GM23338 (cell line): Measurements from ENCODE around the gene TMEM239.

Source experiments
- CREB1 ChIP-seq: fragments of 250-450 bp; sonication (Bioruptor Pico); IDR thresholded peaks from 2 replicates; pipeline ENCODE4 v1.5.0; 2020; ENCODE audit warnings: low read depth, mild to moderate bottlenecking, moderate library complexity
- EZH2 ChIP-seq: fragments of 200-600 bp; sonication (generic); IDR thresholded peaks from one replicate; pipeline ENCODE4 v1.8.0; 2017; ENCODE audit warnings: antibody characterized with exemption, mild to moderate bottlenecking, low read depth; ENCODE audit not compliant: unreplicated experiment
- EZH2phosphoT487 ChIP-seq: fragments of 200-600 bp; sonication (generic); IDR thresholded peaks from one replicate; pipeline ENCODE4 v1.8.1; 2018; ENCODE audit warnings: antibody characterized with exemption; ENCODE audit not compliant: unreplicated experiment
- POLR2AphosphoS5 ChIP-seq: IDR thresholded peaks from 2 replicates; pipeline ENCODE4 v1.6.1; 2016; ENCODE audit warnings: antibody characterized with exemption, low read depth
- ZNF114 ChIP-seq: fragments of 250-450 bp; sonication (Bioruptor Pico); IDR thresholded peaks from 2 replicates; pipeline ENCODE4 v1.5.0; 2020; ENCODE audit warnings: mild to moderate bottlenecking, moderate library complexity
- TF ChIP-seq, protein P1 (sequence below), 2 experiments: fragments of 200-600 bp in 1 of 2; sonication (generic) in 1 of 2; conservative IDR thresholded peaks; 2 replicates each; pipeline versions ENCODE4 v1.5.1 to v1.6.1; 2016 to 2017; ENCODE audit warnings: antibody characterized with exemption in 2 of 2, low read depth in 2 of 2, mild to moderate bottlenecking in 2 of 2, moderate library complexity in 1 of 2
- TF ChIP-seq, protein P2 (sequence below): IDR thresholded peaks from one replicate; pipeline ENCODE4 v1.6.1; 2018; ENCODE audit warnings: antibody characterized with exemption; ENCODE audit not compliant: unreplicated experiment

DNA sequence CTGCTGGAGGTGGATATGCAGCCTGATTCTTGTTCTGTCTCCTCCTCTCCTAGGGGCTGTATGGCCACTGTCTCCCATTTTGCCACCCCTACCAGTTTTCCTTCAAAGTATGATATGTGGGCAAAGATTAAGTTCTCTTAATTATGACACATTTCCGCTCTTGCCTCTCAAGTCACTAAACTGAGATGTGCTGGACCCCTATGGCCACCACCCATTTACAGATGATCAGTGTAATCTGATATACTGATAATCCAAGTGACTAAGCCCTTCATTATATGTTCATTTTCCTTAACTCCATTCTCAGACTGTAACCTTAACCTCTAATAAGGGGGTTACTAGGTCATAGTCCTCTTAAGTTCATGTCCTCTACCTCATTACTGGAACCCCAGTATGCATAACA is 2.1 kb upstream of the TMEM239 start:
- TF ChIP-seq EZH2 (no peak), CREB1 (CRISPR knock-in tag) (no peak), POLR2AphosphoS5 (no peak), EZH2phosphoT487 (no peak), ZNF114 (CRISPR knock-in tag) (no peak)
- TF ChIP-seq, protein P1, sequence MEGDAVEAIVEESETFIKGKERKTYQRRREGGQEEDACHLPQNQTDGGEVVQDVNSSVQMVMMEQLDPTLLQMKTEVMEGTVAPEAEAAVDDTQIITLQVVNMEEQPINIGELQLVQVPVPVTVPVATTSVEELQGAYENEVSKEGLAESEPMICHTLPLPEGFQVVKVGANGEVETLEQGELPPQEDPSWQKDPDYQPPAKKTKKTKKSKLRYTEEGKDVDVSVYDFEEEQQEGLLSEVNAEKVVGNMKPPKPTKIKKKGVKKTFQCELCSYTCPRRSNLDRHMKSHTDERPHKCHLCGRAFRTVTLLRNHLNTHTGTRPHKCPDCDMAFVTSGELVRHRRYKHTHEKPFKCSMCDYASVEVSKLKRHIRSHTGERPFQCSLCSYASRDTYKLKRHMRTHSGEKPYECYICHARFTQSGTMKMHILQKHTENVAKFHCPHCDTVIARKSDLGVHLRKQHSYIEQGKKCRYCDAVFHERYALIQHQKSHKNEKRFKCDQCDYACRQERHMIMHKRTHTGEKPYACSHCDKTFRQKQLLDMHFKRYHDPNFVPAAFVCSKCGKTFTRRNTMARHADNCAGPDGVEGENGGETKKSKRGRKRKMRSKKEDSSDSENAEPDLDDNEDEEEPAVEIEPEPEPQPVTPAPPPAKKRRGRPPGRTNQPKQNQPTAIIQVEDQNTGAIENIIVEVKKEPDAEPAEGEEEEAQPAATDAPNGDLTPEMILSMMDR (conservative IDR thresholded peaks at IDR 0.05; ENCODE audit: low read depth in 2 of 2), result no peak
- TF ChIP-seq, protein P2, sequence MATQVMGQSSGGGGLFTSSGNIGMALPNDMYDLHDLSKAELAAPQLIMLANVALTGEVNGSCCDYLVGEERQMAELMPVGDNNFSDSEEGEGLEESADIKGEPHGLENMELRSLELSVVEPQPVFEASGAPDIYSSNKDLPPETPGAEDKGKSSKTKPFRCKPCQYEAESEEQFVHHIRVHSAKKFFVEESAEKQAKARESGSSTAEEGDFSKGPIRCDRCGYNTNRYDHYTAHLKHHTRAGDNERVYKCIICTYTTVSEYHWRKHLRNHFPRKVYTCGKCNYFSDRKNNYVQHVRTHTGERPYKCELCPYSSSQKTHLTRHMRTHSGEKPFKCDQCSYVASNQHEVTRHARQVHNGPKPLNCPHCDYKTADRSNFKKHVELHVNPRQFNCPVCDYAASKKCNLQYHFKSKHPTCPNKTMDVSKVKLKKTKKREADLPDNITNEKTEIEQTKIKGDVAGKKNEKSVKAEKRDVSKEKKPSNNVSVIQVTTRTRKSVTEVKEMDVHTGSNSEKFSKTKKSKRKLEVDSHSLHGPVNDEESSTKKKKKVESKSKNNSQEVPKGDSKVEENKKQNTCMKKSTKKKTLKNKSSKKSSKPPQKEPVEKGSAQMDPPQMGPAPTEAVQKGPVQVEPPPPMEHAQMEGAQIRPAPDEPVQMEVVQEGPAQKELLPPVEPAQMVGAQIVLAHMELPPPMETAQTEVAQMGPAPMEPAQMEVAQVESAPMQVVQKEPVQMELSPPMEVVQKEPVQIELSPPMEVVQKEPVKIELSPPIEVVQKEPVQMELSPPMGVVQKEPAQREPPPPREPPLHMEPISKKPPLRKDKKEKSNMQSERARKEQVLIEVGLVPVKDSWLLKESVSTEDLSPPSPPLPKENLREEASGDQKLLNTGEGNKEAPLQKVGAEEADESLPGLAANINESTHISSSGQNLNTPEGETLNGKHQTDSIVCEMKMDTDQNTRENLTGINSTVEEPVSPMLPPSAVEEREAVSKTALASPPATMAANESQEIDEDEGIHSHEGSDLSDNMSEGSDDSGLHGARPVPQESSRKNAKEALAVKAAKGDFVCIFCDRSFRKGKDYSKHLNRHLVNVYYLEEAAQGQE, result no peak
